HepG2 (cell line): ENCODE data around the gene SLC22A23. TPM values are rescaled to one million over a fixed set of nuclear protein-coding genes. Genes with fewer than 3 reads are reported as not detected.

Experiments
- CAMTA2 ChIP-seq: sonication (generic); formaldehyde crosslinking; IDR thresholded peaks from 2 replicates; pipeline ENCODE4 v1.4.0; 2020; ENCODE audit warnings: mild to moderate bottlenecking, missing genetic modification reagents, borderline replicate concordance
- KLF15 ChIP-seq: sonication (generic); formaldehyde crosslinking; IDR thresholded peaks from 2 replicates; pipeline ENCODE4 v1.8.1; 2023; ENCODE audit warnings: borderline replicate concordance, mild to moderate bottlenecking, inconsistent platforms, missing genetic modification reagents, mixed read lengths
- LCORL ChIP-seq, 2 experiments: fragments of 450-650 bp in 1 of 2; sonication (generic) in 1 of 2; formaldehyde crosslinking in 1 of 2; IDR thresholded peaks; 2 replicates each; pipeline versions ENCODE4 v1.5.0 to v1.6.1; 2017 to 2020; ENCODE audit warnings: antibody characterized with exemption in 1 of 2, missing genetic modification reagents in 1 of 2
- MEIS1 ChIP-seq: sonication (generic); formaldehyde crosslinking; IDR thresholded peaks from 2 replicates; pipeline ENCODE4 v1.9.0; 2021; ENCODE audit warnings: mild to moderate bottlenecking, missing genetic modification reagents, moderate library complexity, borderline replicate concordance
- MTA3 ChIP-seq: sonication (generic); formaldehyde crosslinking; IDR thresholded peaks from 2 replicates; pipeline ENCODE4 v1.4.0; 2020; ENCODE audit warnings: missing genetic modification reagents
- NFKB2 ChIP-seq: sonication (generic); formaldehyde crosslinking; IDR thresholded peaks from 2 replicates; pipeline ENCODE4 v1.4.0; 2020; ENCODE audit warnings: missing genetic modification reagents, borderline replicate concordance
- NFYB ChIP-seq: sonication (generic); formaldehyde crosslinking; IDR thresholded peaks from 2 replicates; pipeline ENCODE4 v1.4.0; 2020; ENCODE audit warnings: missing genetic modification reagents
- PAX8 ChIP-seq: sonication (generic); formaldehyde crosslinking; IDR thresholded peaks from 2 replicates; pipeline ENCODE4 v1.8.0; 2022; ENCODE audit warnings: mild to moderate bottlenecking, missing genetic modification reagents, borderline replicate concordance
- SMC3 ChIP-seq: IDR thresholded peaks from 2 replicates; pipeline ENCODE4 v1.6.1; 2011; ENCODE audit warnings: low read length, improper control_type of control experiment
- SNAPC5 ChIP-seq: sonication (generic); formaldehyde crosslinking; IDR thresholded peaks from 2 replicates; pipeline ENCODE4 v1.8.1; 2023; ENCODE audit warnings: mild to moderate bottlenecking, missing genetic modification reagents, borderline replicate concordance
- SSRP1 ChIP-seq: IDR thresholded peaks from 2 replicates; pipeline ENCODE4 v1.6.1; 2016; ENCODE audit warnings: control low read depth
- YEATS2 ChIP-seq: sonication (generic); formaldehyde crosslinking; IDR thresholded peaks from 2 replicates; pipeline ENCODE4 v1.4.0; 2020; ENCODE audit warnings: missing genetic modification reagents, borderline replicate concordance
- ZNF407 ChIP-seq: sonication (generic); formaldehyde crosslinking; IDR thresholded peaks from one replicate; pipeline ENCODE4 v1.5.1; 2020; ENCODE audit warnings: mild to moderate bottlenecking, missing genetic modification reagents; ENCODE audit errors: not compliant biosample characterization
- ZNF468 ChIP-seq: sonication (generic); formaldehyde crosslinking; IDR thresholded peaks from 2 replicates; pipeline ENCODE4 v1.8.0; 2022; ENCODE audit warnings: mild to moderate bottlenecking, moderate library complexity, missing genetic modification reagents
- ZNF503 ChIP-seq: sonication (generic); formaldehyde crosslinking; IDR thresholded peaks from 2 replicates; pipeline ENCODE4 v1.4.0; 2020; ENCODE audit warnings: missing genetic modification reagents
- ZNF543 ChIP-seq: sonication (generic); formaldehyde crosslinking; IDR thresholded peaks from 2 replicates; pipeline ENCODE4 v1.4.0; 2020; ENCODE audit warnings: mild to moderate bottlenecking, missing genetic modification reagents
- ZNF784 ChIP-seq: sonication (generic); formaldehyde crosslinking; IDR thresholded peaks from 2 replicates; pipeline ENCODE4 v1.5.1; 2020; ENCODE audit warnings: missing genetic modification reagents, mild to moderate bottlenecking, borderline replicate concordance
- ZSCAN25 ChIP-seq: sonication (generic); formaldehyde crosslinking; IDR thresholded peaks from 2 replicates; pipeline ENCODE4 v1.8.0; 2022; ENCODE audit warnings: mild to moderate bottlenecking, missing genetic modification reagents
- polyA plus RNA-seq, 8 experiments: library from polyadenylated mRNA; depleted of rRNA in 3 of 8; stranded (reverse) in 7 of 8; unstranded in 1 of 8; fragments of >200 nt; fragmentation: Illumina TruSeq in 4 of 8; extraction: Trizol in 4 of 8; gene quantifications; 2 replicates each; pipeline versions ENCODE4 v1.2.1 to v1.2.3, GENCODE V29; 2011 to 2016; ENCODE audit warnings: low read depth in 4 of 8, missing spikeins in 1 of 8, mixed read lengths in 1 of 8; ENCODE audit not compliant: insufficient read depth in 1 of 8
- total RNA-seq, 5 experiments: library from RNA; depleted of rRNA; stranded (reverse); fragments of >200 nt; fragmentation: Illumina TruSeq; extraction: Trizol; gene quantifications; 2 replicates each; pipeline ENCODE4 v1.2.3, GENCODE V29; 2016; ENCODE audit warnings: low read depth in 1 of 5

Gene SLC22A23
- total and polyA plus RNA-seq, 2 of the 13 experiments (the other 11 are each of a cell fraction or from before 2014, with no cell fraction given): 11.8 to 17.5 TPM

- TF ChIP-seq SNAPC5 (CRISPR knock-in tag): 0 out of 2 replicates have a peak, but pooled peaks have one; percentile 47
- no peak for TF ChIP-seq KLF15 (CRISPR knock-in tag)
- no peak for TF ChIP-seq ZNF407
- no peak for TF ChIP-seq MTA3 (CRISPR knock-in tag)
- TF ChIP-seq ZSCAN25 (CRISPR knock-in tag): no peak
- TF ChIP-seq ZNF543 (CRISPR knock-in tag): peak; percentile 38; the same call in 1 of the 2 replicates
- TF ChIP-seq SSRP1 (CRISPR knock-in tag): 0 out of 2 replicates have a peak, but pooled peaks have one; percentile 53
- no peak for TF ChIP-seq NFYB (CRISPR knock-in tag)
- TF ChIP-seq ZNF784 (CRISPR knock-in tag): no peak
- no peak for TF ChIP-seq SMC3
- TF ChIP-seq ZNF468 (CRISPR knock-in tag): no peak
- 0 out of 2 replicates have a peak, but pooled peaks have one; percentile 33 for TF ChIP-seq PAX8 (CRISPR knock-in tag)
- TF ChIP-seq CAMTA2 (CRISPR knock-in tag): no peak
- no peak for TF ChIP-seq LCORL (IDR thresholded peaks at IDR 0.05)
- peak; percentile 64; the same call in 1 of the 2 replicates for TF ChIP-seq LCORL (CRISPR knock-in tag; IDR thresholded peaks at IDR 0.05)
- TF ChIP-seq ZNF503 (CRISPR knock-in tag): no peak
- TF ChIP-seq YEATS2 (CRISPR knock-in tag): no peak
- TF ChIP-seq NFKB2 (CRISPR knock-in tag): no peak
- 0 out of 2 replicates have a peak, but pooled peaks have one; percentile 43 for TF ChIP-seq MEIS1 (CRISPR knock-in tag)
Observed at GRCh38 chr6:3444276-3445088, 12.4 kb downstream of the SLC22A23 start (continued).
